Esophagus muscularis mucosa (tissue), 4 donors: ENCODE results near the gene CLEC11A. TPM values are rescaled to one million over a fixed set of nuclear protein-coding genes. Genes with fewer than 3 reads are reported as not detected.

Experiments
- DNase-seq: peaks from one replicate; pipeline ENCODE4 v3.0.0-alpha.2; 2017; ENCODE audit errors: extremely low spot score
- H3K27ac ChIP-seq, 4 donors: fragments of 200-600 bp; sonication (generic); replicated peaks in 1 of 4; 1 replicate in 3 of 4; 2 replicates in 1 of 4; pipeline ENCODE4 v1.5.1; 2016 to 2019; ENCODE audit warnings: mild to moderate bottlenecking in 1 of 4
- H3K27me3 ChIP-seq, 4 donors: fragments of 200-600 bp; sonication (generic); one replicate each; pipeline versions ENCODE4 v1.5.1 to v1.6.0; 2016 to 2019
- H3K36me3 ChIP-seq, 4 donors: fragments of 200-600 bp; sonication (generic); one replicate each; pipeline ENCODE4 v1.5.1; 2016 to 2019
- H3K4me1 ChIP-seq, 4 donors: fragments of 200-600 bp; sonication (generic); one replicate each; pipeline ENCODE4 v1.5.1; 2016 to 2019
- H3K4me3 ChIP-seq, 4 donors: fragments of 200-600 bp; sonication (generic); 1 replicate in 2 of 4; 2 replicates in 2 of 4; pipeline ENCODE4 v1.5.1; 2016 to 2019; ENCODE audit warnings: mild to moderate bottlenecking in 4 of 4, moderate library complexity in 1 of 4
- H3K9me3 ChIP-seq, 4 donors: fragments of 200-600 bp; sonication (generic); 1 replicate in 3 of 4; 2 replicates in 1 of 4; pipeline ENCODE4 v1.5.1; 2016 to 2019
- EP300 ChIP-seq: sonication (generic); formaldehyde crosslinking; IDR thresholded peaks from one replicate; pipeline ENCODE4 v1.6.1; 2017; ENCODE audit warnings: antibody characterized with exemption
- POLR2A ChIP-seq: fragments of 450-650 bp; IDR thresholded peaks from one replicate; pipeline ENCODE4 v1.6.1; 2017; ENCODE audit warnings: antibody characterized with exemption, moderate library complexity, mild to moderate bottlenecking, low read depth
- POLR2AphosphoS5 ChIP-seq, 2 donors: sonication (generic); formaldehyde crosslinking; IDR thresholded peaks; one replicate each; pipeline ENCODE4 v1.6.1; 2017; ENCODE audit warnings: antibody characterized with exemption in 2 of 2
- WGBS: methylation state at CpG from one replicate; pipeline ENCODE4 v1.1.5; 2018; 5-methylcytosine and 5-hydroxymethylcytosine counted together
- intact Hi-C: fragments of 100-400 bp; cut with DNase I; formaldehyde crosslinking; loops from one replicate; pipeline ENCODE4 v1.15.1; 2023
- total RNA-seq, 4 donors: library from RNA; depleted of rRNA; stranded (reverse); fragments of >200 nt; gene quantifications; one replicate each; pipeline versions ENCODE4 v1.1.0 to v1.2.1, GENCODE V29; 2016
- TF ChIP-seq, protein P1 (sequence below), 3 experiments: fragments of 200-600 bp in 2 of 3; fragments of 450-650 bp in 1 of 3; sonication (generic) in 2 of 3; IDR thresholded peaks; one replicate each; pipeline ENCODE4 v1.5.1; 2017 to 2019; ENCODE audit warnings: antibody characterized with exemption in 3 of 3, mild to moderate bottlenecking in 2 of 3, moderate library complexity in 1 of 3

The CLEC11A gene
- total RNA-seq, 4 donors from 2014 or later, result 8.3 to 15.4 (median 11.1) TPM

DNA sequence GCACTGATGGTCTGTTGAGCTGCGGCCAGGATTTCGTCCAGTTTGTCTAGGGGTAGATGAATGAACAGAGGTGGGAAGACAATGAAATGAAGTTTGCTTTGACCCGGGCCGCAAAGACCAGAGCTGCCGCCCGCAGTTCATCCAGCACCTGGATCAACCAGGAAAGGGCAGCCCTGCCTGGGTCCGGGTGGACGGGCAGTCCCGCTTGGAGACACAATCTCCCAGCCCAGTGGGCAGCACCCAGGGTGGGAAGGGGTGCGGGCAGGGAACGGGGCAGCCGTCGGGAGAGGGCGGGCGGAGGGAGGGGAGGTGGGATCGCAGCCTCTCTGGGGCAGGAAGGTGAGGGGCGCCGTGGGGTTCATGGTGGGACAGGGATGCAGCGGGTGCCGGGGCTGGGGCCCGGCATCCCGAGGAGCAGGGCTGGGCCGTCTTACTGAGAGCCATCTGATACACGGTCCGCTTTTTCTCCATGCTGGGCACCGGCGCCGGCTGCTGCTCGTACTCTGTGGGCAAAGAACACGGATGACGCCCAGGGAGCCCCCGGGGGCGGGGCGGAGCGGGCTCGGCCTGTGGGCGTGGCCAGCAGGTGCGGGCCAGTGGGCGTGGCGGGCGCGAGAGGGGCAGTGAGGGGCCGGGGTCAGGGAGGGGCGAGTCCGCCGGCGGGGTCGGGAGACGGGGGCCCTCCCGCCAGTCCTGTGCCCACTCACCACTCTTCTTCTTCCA is 36.7 kb upstream of the CLEC11A start:
- Histone ChIP-seq H3K4me1 (no peaks in the 10 kb centered on the region), H3K9me3 (no peaks in the 10 kb centered on the region), H3K4me3 (no peak overlapping the region), H3K27ac (no peak overlapping the region), H3K36me3 (no peaks in the 10 kb centered on the region), H3K27me3 (peaks cover 0 to 94% (median 10%) of the 10 kb centered on the region in 4 donors)
- intact Hi-C loops, result no loop called here
- WGBS, result 28% methylated on average over 27 of the region's 50 CpGs
- TF ChIP-seq EP300 (no peak), POLR2AphosphoS5 (IDR thresholded peaks at IDR 0.05) (no peak), POLR2A (no peak)
- TF ChIP-seq, protein P1, sequence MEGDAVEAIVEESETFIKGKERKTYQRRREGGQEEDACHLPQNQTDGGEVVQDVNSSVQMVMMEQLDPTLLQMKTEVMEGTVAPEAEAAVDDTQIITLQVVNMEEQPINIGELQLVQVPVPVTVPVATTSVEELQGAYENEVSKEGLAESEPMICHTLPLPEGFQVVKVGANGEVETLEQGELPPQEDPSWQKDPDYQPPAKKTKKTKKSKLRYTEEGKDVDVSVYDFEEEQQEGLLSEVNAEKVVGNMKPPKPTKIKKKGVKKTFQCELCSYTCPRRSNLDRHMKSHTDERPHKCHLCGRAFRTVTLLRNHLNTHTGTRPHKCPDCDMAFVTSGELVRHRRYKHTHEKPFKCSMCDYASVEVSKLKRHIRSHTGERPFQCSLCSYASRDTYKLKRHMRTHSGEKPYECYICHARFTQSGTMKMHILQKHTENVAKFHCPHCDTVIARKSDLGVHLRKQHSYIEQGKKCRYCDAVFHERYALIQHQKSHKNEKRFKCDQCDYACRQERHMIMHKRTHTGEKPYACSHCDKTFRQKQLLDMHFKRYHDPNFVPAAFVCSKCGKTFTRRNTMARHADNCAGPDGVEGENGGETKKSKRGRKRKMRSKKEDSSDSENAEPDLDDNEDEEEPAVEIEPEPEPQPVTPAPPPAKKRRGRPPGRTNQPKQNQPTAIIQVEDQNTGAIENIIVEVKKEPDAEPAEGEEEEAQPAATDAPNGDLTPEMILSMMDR (IDR thresholded peaks at IDR 0.05), result no peak
- DNase-seq, result no peak

DNA sequence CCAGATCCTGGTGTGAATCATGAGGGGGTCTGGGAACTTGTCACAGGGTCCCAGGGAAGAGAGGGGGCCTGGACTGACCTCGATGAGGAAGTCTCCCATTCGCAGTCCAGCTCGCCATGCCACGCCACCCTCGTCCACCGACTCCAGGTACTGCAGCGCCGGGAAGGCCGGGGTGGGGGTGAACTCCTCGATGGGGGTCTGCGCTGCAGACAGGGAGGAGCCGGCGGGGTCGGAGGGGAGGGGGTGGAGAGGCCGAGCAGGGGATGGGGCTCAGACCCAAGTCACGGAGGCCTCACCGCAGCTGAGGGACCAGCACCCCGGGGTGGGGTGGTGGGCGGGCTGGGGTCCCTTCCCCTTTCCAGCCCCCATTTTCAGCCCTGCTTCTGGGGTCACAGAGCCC is 34.4 kb upstream of the CLEC11A start:
- H3K27ac ChIP-seq, result no peak overlapping the region
- no peaks in the 10 kb centered on the region for H3K36me3 ChIP-seq
- intact Hi-C loops, result no loop called here
- no peaks in the 10 kb centered on the region for H3K4me1 ChIP-seq
- no peak overlapping the region for H3K4me3 ChIP-seq
- 78% methylated on average over 8 of the region's 19 CpGs for WGBS
- H3K27me3 ChIP-seq, result peaks cover 0 to 94% (median 17%) of the 10 kb centered on the region in 4 donors
- no peak for TF ChIP-seq POLR2A
- TF ChIP-seq POLR2AphosphoS5 (IDR thresholded peaks at IDR 0.05), result no peak
- TF ChIP-seq, protein P1 (IDR thresholded peaks at IDR 0.05), result no peak
- no peak for TF ChIP-seq EP300
- H3K9me3 ChIP-seq, result no peaks in the 10 kb centered on the region
- DNase-seq, result no peak

DNA sequence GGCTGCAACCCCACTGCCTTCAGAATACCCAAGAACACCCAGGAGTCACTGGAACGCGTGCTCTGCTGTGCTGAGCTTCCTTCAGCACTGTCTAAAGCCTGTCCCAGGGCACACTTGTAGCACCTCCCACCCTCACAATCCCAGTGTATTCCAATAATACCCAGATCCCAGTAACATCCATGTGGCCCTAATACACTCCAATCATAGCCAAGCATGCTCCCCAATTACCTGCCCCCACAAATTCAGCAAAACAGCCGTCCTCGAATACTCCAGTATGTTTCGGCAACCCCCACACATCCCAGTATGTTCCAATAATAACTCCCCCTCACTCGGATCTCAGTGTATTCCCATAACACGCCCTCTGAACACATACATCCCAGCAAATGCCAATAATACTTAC is 32.7 kb upstream of the CLEC11A start:
- Histone ChIP-seq H3K27me3 (peaks cover 0 to 94% (median 29%) of the 10 kb centered on the region in 4 donors), H3K4me1 (peaks cover 0 to 11% (median 5%) of the 10 kb centered on the region in 4 donors), H3K4me3 (no peak overlapping the region), H3K27ac (no peak overlapping the region), H3K9me3 (no peaks in the 10 kb centered on the region), H3K36me3 (no peaks in the 10 kb centered on the region)
- 84% methylated on average over 7 of the region's 7 CpGs for WGBS
- no peak for TF ChIP-seq POLR2AphosphoS5 (IDR thresholded peaks at IDR 0.05)
- TF ChIP-seq, protein P1 (IDR thresholded peaks at IDR 0.05), result no peak
- TF ChIP-seq EP300, result no peak
- TF ChIP-seq POLR2A, result no peak
- no peak for DNase-seq
- intact Hi-C loops, result no loop called here

DNA sequence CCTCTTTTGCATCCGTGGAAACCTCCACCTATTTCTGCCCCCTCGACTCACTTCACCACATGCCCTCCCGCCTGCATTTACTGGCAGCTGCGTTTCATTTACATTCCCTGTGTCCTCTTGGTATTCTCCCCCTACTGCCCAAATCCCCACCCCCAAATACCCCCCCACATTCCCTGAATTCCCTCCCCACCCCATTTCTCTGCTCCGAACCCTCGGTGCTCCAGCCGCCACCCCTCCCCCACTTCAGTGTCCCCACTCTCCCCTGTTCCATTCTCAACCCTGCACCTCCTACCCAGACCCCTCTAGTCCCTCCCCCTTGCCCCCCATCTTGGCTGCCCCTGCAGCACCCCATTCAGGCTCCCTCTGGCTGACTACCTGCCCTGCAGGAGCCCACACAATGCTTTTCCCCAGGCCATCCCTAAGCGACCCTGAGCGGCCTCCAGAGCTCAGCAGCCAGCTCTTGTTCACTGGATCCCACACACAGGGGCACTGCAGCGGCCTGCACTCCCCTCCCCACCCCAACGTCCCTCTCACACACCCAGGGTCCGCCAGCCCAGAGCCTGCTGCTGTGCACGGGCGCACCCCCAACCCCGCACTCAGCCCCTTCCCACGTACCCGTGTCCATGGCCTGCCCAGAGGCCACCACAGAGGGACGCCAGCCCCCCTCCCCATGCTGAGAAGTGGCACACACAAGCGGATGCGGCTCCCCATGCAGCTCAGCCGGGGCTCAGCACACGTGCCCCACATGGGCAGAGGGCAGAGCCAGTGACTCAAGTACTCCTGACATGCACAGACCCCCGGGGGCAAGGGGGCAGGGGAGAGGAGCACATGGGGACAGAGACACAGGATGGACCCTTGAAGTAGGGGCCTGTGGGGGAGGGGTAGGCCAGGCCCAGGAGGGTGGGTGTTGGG is 29.8 kb upstream of the CLEC11A start:
- 7% methylated on average over 18 of the region's 23 CpGs for whole genome bisulfite sequencing
- H3K9me3 ChIP-seq, result no peaks in the 10 kb centered on the region
- intact Hi-C loops, result no loop called here
- H3K4me1 ChIP-seq, result peaks cover 0 to 15% (median 5%) of the 10 kb centered on the region in 4 donors
- no peak for DNase-seq
- H3K27me3 ChIP-seq, result peaks cover 0 to 94% (median 27%) of the 10 kb centered on the region in 4 donors
- H3K4me3 ChIP-seq, result no peak overlapping the region
- no peak overlapping the region for H3K27ac ChIP-seq
- no peaks in the 10 kb centered on the region for H3K36me3 ChIP-seq
- no peak for TF ChIP-seq EP300
- TF ChIP-seq, protein P1 (IDR thresholded peaks at IDR 0.05), result no peak
- no peak for TF ChIP-seq POLR2AphosphoS5 (IDR thresholded peaks at IDR 0.05)
- TF ChIP-seq POLR2A, result no peak
